HepG2 (cell line): Measurements from ENCODE around the gene TMEM107. TPM values are rescaled to one million over a fixed set of nuclear protein-coding genes. Genes with fewer than 3 reads are reported as not detected.

Experiments used
- CEBPB ChIP-seq: IDR thresholded peaks from 2 replicates; pipeline ENCODE4 v1.6.1; 2011; ENCODE audit warnings: low read depth, low read length, improper control_type of control experiment, borderline replicate concordance
- CHD4 ChIP-seq: fragments of 200-600 bp; sonication (generic); IDR thresholded peaks from 2 replicates; pipeline ENCODE4 v1.7.0; 2017; ENCODE audit warnings: mild to moderate bottlenecking, low read length, borderline replicate concordance
- KAT7 ChIP-seq: IDR thresholded peaks from 2 replicates; pipeline ENCODE4 v1.6.1; 2018; ENCODE audit warnings: borderline replicate concordance, missing compliant biosample characterization
- NFKB2 ChIP-seq: sonication (generic); formaldehyde crosslinking; IDR thresholded peaks from 2 replicates; pipeline ENCODE4 v1.4.0; 2020; ENCODE audit warnings: missing genetic modification reagents, borderline replicate concordance
- NFRKB ChIP-seq: fragments of 450-650 bp; IDR thresholded peaks from 2 replicates; pipeline ENCODE4 v1.6.1; 2017
- NFYB ChIP-seq: sonication (generic); formaldehyde crosslinking; IDR thresholded peaks from 2 replicates; pipeline ENCODE4 v1.4.0; 2020; ENCODE audit warnings: missing genetic modification reagents
- NRL ChIP-seq: sonication (generic); formaldehyde crosslinking; IDR thresholded peaks from 2 replicates; pipeline ENCODE4 v1.5.0; 2020; ENCODE audit warnings: missing genetic modification reagents, mild to moderate bottlenecking, moderate library complexity, borderline replicate concordance
- PCBP1 ChIP-seq: fragments of 200-400 bp; formaldehyde crosslinking; IDR thresholded peaks from 2 replicates; pipeline ENCODE4 v1.6.1; 2017; ENCODE audit warnings: mild to moderate bottlenecking, low read depth, low read length, borderline replicate concordance
- POLR2AphosphoS5 ChIP-seq: IDR thresholded peaks from 2 replicates; pipeline ENCODE4 v1.6.1; 2012; ENCODE audit warnings: low read depth, low read length
- ZNF101 ChIP-seq: sonication (generic); formaldehyde crosslinking; IDR thresholded peaks from 2 replicates; pipeline ENCODE4 v1.4.0; 2020; ENCODE audit warnings: mild to moderate bottlenecking, low read depth, missing genetic modification reagents, borderline replicate concordance
- ZNF136 ChIP-seq: sonication (generic); formaldehyde crosslinking; IDR thresholded peaks from 2 replicates; pipeline ENCODE4 v1.8.1; 2022; ENCODE audit warnings: low read depth, mild to moderate bottlenecking, moderate library complexity, missing genetic modification reagents
- ZNF17 ChIP-seq: sonication (generic); formaldehyde crosslinking; IDR thresholded peaks from 2 replicates; pipeline ENCODE4 v1.5.0; 2020; ENCODE audit warnings: mild to moderate bottlenecking, missing genetic modification reagents
- ZNF235 ChIP-seq: sonication (generic); formaldehyde crosslinking; IDR thresholded peaks from 2 replicates; pipeline ENCODE4 v1.8.1; 2023; ENCODE audit warnings: mild to moderate bottlenecking, missing genetic modification reagents, borderline replicate concordance
- ZNF337 ChIP-seq: sonication (generic); formaldehyde crosslinking; IDR thresholded peaks from 2 replicates; pipeline ENCODE4 v1.5.1; 2020; ENCODE audit warnings: missing genetic modification reagents, low read depth, mild to moderate bottlenecking, borderline replicate concordance
- ZNF550 ChIP-seq: sonication (generic); formaldehyde crosslinking; IDR thresholded peaks from 2 replicates; pipeline ENCODE4 v1.4.0; 2020; ENCODE audit warnings: mild to moderate bottlenecking, missing genetic modification reagents, borderline replicate concordance
- ZNF556 ChIP-seq: sonication (generic); formaldehyde crosslinking; IDR thresholded peaks from 2 replicates; pipeline ENCODE4 v1.4.0; 2020; ENCODE audit warnings: mild to moderate bottlenecking, missing genetic modification reagents, borderline replicate concordance
- ZNF678 ChIP-seq: sonication (generic); formaldehyde crosslinking; IDR thresholded peaks from 2 replicates; pipeline ENCODE4 v1.4.0; 2020; ENCODE audit warnings: mild to moderate bottlenecking, missing genetic modification reagents
- ZNF709 ChIP-seq: sonication (generic); formaldehyde crosslinking; IDR thresholded peaks from 2 replicates; pipeline ENCODE4 v1.5.0; 2020; ENCODE audit warnings: mild to moderate bottlenecking, missing genetic modification reagents
- polyA plus RNA-seq, 8 experiments: library from polyadenylated mRNA; depleted of rRNA in 3 of 8; stranded (reverse) in 7 of 8; unstranded in 1 of 8; fragments of >200 nt; fragmentation: Illumina TruSeq in 4 of 8; extraction: Trizol in 4 of 8; gene quantifications; 2 replicates each; pipeline versions ENCODE4 v1.2.1 to v1.2.3, GENCODE V29; 2011 to 2016; ENCODE audit warnings: low read depth in 4 of 8, missing spikeins in 1 of 8, mixed read lengths in 1 of 8; ENCODE audit not compliant: insufficient read depth in 1 of 8
- total RNA-seq, 5 experiments: library from RNA; depleted of rRNA; stranded (reverse); fragments of >200 nt; fragmentation: Illumina TruSeq; extraction: Trizol; gene quantifications; 2 replicates each; pipeline ENCODE4 v1.2.3, GENCODE V29; 2016; ENCODE audit warnings: low read depth in 1 of 5
- TF ChIP-seq, protein P1 (sequence below): sonication (generic); formaldehyde crosslinking; IDR thresholded peaks from 2 replicates; pipeline ENCODE4 v1.5.1; 2020; ENCODE audit warnings: missing genetic modification reagents, mild to moderate bottlenecking, borderline replicate concordance
- TF ChIP-seq, protein P2 (sequence below): sonication (generic); formaldehyde crosslinking; IDR thresholded peaks from 2 replicates; pipeline ENCODE4 v1.5.1; 2020; ENCODE audit warnings: mild to moderate bottlenecking, missing genetic modification reagents, moderate library complexity
- TF ChIP-seq, protein P3 (sequence below): IDR thresholded peaks from 2 replicates; pipeline ENCODE4 v1.6.1; 2016
- TF ChIP-seq, protein P4 (sequence below): sonication (generic); formaldehyde crosslinking; IDR thresholded peaks from 2 replicates; pipeline ENCODE4 v1.8.1; 2023; ENCODE audit warnings: mild to moderate bottlenecking, missing genetic modification reagents, borderline replicate concordance
- TF ChIP-seq, protein P5 (sequence below): sonication (generic); formaldehyde crosslinking; IDR thresholded peaks from 2 replicates; pipeline ENCODE4 v1.4.0; 2020; ENCODE audit warnings: missing genetic modification reagents, borderline replicate concordance

Gene TMEM107
- total and polyA plus RNA-seq, 2 of the 13 experiments (the other 11 are each of a cell fraction or from before 2014, with no cell fraction given), result 7.2 to 15.3 TPM

DNA sequence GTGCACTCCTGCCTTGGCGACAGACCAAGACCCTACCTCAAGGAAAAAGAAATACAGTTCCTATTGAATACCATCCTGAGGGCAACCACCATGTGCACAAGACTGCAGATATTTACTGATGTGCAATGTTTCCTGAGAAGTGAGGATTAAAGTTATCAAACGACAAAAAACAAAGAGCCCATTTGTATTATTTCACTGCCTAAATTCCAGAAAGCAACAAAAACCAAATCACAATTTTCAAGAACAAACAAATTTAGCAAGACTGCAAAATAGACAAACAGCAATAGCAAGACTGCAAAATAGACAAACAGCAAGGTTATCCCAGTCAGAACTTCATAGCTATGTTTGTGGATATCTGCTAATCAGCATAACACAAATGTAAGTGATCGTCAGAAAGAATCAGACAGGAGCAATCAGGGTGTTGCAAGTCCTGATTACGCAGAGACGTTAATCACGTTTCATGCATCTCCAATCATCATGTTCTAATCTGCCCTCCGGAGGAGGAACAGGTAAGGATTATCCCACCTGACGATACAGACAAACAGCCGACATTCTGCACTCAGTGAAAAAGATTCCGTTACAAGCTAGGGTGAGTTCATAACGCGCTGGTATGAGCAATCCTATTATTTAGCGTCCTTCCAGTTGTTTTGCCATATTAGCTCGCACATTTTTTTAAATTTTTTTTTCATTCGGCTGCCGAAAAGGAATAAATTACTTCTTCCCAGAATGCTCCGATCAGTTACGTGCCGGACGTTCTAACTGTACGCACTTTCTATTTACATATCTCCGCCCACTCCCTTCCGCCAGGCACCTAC lies 2.9 kb downstream of the TMEM107 start (continued):
- TF ChIP-seq NRL (CRISPR knock-in tag), result no peak
- TF ChIP-seq KAT7 (CRISPR knock-in tag), result peak; percentile 87
- no peak for TF ChIP-seq ZNF17 (CRISPR knock-in tag)
- TF ChIP-seq ZNF337 (CRISPR knock-in tag), result peak; percentile 58; the same call in 1 of the 2 replicates
- TF ChIP-seq ZNF556 (CRISPR knock-in tag), result no peak
- TF ChIP-seq CEBPB, result peak; percentile 73; the same call in 1 of the 2 replicates
- TF ChIP-seq NFKB2, result no peak; the same call in 1 of the 2 replicates
- peak; percentile 98; the same call in 1 of the 2 replicates for TF ChIP-seq ZNF136 (CRISPR knock-in tag)
- TF ChIP-seq, protein P1, sequence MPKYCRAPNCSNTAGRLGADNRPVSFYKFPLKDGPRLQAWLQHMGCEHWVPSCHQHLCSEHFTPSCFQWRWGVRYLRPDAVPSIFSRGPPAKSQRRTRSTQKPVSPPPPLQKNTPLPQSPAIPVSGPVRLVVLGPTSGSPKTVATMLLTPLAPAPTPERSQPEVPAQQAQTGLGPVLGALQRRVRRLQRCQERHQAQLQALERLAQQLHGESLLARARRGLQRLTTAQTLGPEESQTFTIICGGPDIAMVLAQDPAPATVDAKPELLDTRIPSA (CRISPR knock-in tag), result no peak
- TF ChIP-seq ZNF101 (CRISPR knock-in tag), result no peak
- TF ChIP-seq ZNF550 (CRISPR knock-in tag), result no peak
- no peak for TF ChIP-seq ZNF678 (CRISPR knock-in tag)
- TF ChIP-seq, protein P2, sequence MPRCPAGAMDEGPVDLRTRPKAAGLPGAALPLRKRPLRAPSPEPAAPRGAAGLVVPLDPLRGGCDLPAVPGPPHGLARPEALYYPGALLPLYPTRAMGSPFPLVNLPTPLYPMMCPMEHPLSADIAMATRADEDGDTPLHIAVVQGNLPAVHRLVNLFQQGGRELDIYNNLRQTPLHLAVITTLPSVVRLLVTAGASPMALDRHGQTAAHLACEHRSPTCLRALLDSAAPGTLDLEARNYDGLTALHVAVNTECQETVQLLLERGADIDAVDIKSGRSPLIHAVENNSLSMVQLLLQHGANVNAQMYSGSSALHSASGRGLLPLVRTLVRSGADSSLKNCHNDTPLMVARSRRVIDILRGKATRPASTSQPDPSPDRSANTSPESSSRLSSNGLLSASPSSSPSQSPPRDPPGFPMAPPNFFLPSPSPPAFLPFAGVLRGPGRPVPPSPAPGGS, result no peak
- TF ChIP-seq, protein P3, sequence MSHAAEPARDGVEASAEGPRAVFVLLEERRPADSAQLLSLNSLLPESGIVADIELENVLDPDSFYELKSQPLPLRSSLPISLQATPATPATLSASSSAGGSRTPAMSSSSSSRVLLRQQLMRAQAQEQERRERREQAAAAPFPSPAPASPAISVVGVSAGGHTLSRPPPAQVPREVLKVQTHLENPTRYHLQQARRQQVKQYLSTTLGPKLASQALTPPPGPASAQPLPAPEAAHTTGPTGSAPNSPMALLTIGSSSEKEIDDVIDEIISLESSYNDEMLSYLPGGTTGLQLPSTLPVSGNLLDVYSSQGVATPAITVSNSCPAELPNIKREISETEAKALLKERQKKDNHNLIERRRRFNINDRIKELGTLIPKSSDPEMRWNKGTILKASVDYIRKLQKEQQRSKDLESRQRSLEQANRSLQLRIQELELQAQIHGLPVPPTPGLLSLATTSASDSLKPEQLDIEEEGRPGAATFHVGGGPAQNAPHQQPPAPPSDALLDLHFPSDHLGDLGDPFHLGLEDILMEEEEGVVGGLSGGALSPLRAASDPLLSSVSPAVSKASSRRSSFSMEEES, result peak; percentile 86
- TF ChIP-seq PCBP1, result no peak
- TF ChIP-seq NFRKB, result no peak
- no peak for TF ChIP-seq CHD4
- TF ChIP-seq, protein P4, sequence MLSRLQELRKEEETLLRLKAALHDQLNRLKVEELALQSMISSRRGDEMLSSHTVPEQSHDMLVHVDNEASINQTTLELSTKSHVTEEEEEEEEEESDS (CRISPR knock-in tag), result peak; percentile 100
- TF ChIP-seq ZNF709 (CRISPR knock-in tag), result peak; percentile 82; the same call in 1 of the 2 replicates
- TF ChIP-seq NFYB (CRISPR knock-in tag), result peak; percentile 20; the same call in 1 of the 2 replicates
- TF ChIP-seq POLR2AphosphoS5, result peak; percentile 100
- TF ChIP-seq ZNF235 (CRISPR knock-in tag), result no peak
- TF ChIP-seq, protein P5, sequence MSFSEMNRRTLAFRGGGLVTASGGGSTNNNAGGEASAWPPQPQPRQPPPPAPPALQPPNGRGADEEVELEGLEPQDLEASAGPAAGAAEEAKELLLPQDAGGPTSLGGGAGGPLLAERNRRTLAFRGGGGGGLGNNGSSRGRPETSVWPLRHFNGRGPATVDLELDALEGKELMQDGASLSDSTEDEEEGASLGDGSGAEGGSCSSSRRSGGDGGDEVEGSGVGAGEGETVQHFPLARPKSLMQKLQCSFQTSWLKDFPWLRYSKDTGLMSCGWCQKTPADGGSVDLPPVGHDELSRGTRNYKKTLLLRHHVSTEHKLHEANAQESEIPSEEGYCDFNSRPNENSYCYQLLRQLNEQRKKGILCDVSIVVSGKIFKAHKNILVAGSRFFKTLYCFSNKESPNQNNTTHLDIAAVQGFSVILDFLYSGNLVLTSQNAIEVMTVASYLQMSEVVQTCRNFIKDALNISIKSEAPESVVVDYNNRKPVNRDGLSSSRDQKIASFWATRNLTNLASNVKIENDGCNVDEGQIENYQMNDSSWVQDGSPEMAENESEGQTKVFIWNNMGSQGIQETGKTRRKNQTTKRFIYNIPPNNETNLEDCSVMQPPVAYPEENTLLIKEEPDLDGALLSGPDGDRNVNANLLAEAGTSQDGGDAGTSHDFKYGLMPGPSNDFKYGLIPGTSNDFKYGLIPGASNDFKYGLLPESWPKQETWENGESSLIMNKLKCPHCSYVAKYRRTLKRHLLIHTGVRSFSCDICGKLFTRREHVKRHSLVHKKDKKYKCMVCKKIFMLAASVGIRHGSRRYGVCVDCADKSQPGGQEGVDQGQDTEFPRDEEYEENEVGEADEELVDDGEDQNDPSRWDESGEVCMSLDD, result peak; percentile 81
